Measurements from ENCODE around the gene CNTN4. TPM values are rescaled to one million over a fixed set of nuclear protein-coding genes. Genes with fewer than 3 reads are reported as not detected.

CNTN4 gene
- total and polyA plus RNA-seq, 10 donors = 0.20 to 4.3 (median 1.5) TPM

DNA sequence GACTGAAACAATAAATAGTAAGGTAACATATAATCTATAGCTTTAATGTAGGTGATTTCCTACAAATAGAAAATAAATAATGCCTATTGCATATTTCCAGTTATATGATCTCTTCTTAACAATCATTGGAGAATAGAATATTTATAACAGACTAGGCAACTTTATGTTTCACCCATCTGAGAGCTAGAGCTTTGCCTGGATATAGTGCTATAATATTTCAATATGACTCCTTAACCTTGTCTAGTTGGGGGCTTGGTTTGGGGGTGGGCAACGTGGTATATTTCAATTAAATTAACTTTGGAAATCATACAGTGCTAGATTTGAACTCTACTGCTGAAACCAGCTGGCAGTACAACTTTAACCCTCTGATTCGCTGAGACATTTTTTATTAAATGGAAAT, 265.2 kb downstream of the CNTN4 start:
- no peaks in the 10 kb centered on the region for H3K4me1 ChIP-seq
- no peak overlapping the region for H3K27ac ChIP-seq
- no peak for DNase-seq
- no peak for TF ChIP-seq POLR2AphosphoS5 (IDR thresholded peaks at IDR 0.05)
- TF ChIP-seq, protein P1, sequence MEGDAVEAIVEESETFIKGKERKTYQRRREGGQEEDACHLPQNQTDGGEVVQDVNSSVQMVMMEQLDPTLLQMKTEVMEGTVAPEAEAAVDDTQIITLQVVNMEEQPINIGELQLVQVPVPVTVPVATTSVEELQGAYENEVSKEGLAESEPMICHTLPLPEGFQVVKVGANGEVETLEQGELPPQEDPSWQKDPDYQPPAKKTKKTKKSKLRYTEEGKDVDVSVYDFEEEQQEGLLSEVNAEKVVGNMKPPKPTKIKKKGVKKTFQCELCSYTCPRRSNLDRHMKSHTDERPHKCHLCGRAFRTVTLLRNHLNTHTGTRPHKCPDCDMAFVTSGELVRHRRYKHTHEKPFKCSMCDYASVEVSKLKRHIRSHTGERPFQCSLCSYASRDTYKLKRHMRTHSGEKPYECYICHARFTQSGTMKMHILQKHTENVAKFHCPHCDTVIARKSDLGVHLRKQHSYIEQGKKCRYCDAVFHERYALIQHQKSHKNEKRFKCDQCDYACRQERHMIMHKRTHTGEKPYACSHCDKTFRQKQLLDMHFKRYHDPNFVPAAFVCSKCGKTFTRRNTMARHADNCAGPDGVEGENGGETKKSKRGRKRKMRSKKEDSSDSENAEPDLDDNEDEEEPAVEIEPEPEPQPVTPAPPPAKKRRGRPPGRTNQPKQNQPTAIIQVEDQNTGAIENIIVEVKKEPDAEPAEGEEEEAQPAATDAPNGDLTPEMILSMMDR (IDR thresholded peaks at IDR 0.05 in 8 of 11, conservative IDR thresholded peaks at IDR 0.05 in 3 of 11) = no peak
- no peak for TF ChIP-seq POLR2A (IDR thresholded peaks at IDR 0.05)
- no peaks in the 10 kb centered on the region for H3K27me3 ChIP-seq (replicated peaks in 1 of 7)
- H3K36me3 ChIP-seq = no peaks in the 10 kb centered on the region
- no peaks in the 10 kb centered on the region for H3K9me3 ChIP-seq
- 59 to 72% (median 65%) methylated on average over 2 of the region's 2 CpGs for WGBS, 5 donors
- intact Hi-C loops (cut with DNase I; ENCODE audit: low total_unique reads) = no loop called here
- no peak overlapping the region for H3K4me3 ChIP-seq

DNA sequence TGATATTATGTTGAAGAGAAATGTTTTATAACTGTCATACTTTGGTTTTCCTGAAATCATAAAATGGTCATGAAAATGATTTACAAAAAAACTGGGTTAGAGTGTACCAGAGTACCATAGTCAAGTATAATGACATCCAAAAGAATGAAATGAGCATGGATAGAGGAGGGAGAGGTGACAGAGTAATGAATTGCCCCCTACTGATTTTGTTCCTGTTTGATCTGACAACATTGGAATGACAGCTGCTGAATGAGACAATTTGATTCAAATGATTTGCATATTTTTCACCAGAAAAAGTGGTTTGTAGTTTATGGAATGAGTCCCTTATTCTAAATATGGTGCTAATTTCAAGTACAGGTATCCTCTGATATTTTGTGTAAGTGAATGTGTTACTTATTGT, 271.7 kb downstream of the CNTN4 start:
- Histone ChIP-seq H3K4me1 (no peaks in the 10 kb centered on the region), H3K4me3 (no peak overlapping the region), H3K9me3 (no peaks in the 10 kb centered on the region), H3K36me3 (no peaks in the 10 kb centered on the region), H3K27ac (no peak overlapping the region), H3K27me3 (replicated peaks in 1 of 7) (no peaks in the 10 kb centered on the region)
- intact Hi-C loops (cut with DNase I; ENCODE audit: low total_unique reads) = no loop called here
- no peak for TF ChIP-seq POLR2AphosphoS5 (IDR thresholded peaks at IDR 0.05)
- no peak for TF ChIP-seq POLR2A (IDR thresholded peaks at IDR 0.05)
- TF ChIP-seq, protein P1 (IDR thresholded peaks at IDR 0.05 in 8 of 11, conservative IDR thresholded peaks at IDR 0.05 in 3 of 11) = no peak
- DNase-seq = no peak

DNA sequence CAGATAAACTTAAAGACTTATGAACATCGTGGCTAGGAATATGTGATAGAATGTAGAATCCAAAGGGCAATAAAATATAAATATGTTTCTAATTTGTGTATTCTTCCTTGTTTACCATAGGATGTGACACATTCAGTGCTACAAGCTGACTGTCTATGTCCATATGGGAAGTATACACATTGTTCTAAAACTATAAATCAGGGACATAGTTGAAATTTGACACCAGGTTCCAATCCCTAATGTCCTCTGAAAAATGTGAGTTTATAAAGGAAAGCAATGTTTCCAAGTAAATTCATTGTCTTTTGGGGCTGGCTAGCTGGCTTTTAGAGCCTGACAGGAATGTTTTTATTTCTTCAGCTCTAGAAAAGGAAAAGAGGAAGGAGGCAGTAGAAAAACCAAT, 273.6 kb downstream of the CNTN4 start:
- no peak overlapping the region for H3K27ac ChIP-seq
- H3K9me3 ChIP-seq = no peaks in the 10 kb centered on the region
- no peak overlapping the region for H3K4me3 ChIP-seq
- no peaks in the 10 kb centered on the region for H3K36me3 ChIP-seq
- TF ChIP-seq, protein P1 (IDR thresholded peaks at IDR 0.05 in 8 of 11, conservative IDR thresholded peaks at IDR 0.05 in 3 of 11) = no peak
- no peak for TF ChIP-seq POLR2A (IDR thresholded peaks at IDR 0.05)
- no peak for TF ChIP-seq POLR2AphosphoS5 (IDR thresholded peaks at IDR 0.05)
- WGBS, 5 donors = 65 to 90% (median 79%) methylated on average over 1 of the region's 1 CpG
- DNase-seq = no peak
- intact Hi-C loops (cut with DNase I; ENCODE audit: low total_unique reads) = no loop called here
- no peaks in the 10 kb centered on the region for H3K27me3 ChIP-seq (replicated peaks in 1 of 7)
- H3K4me1 ChIP-seq = no peaks in the 10 kb centered on the region

DNA sequence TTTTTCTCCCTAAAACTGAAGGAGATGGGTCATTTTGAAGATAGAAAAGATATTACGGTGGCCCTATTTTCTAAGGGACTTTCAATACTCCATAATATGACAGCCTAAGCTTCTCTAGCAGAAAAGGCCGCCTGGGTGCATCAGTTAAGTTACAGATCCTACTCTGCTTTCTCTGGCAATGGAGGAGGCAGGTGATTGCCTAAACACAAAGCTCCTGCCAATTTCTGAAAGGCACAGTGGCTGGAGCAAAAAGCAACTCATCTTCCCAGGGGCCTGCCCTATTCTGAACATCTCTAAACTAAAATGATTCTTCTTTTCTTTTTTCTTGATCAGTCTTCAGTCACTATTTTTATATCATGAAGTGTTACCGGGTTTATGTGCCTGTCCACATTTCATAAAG, 276.7 kb downstream of the CNTN4 start:
- no peak for TF ChIP-seq POLR2A (IDR thresholded peaks at IDR 0.05)
- TF ChIP-seq POLR2AphosphoS5 (IDR thresholded peaks at IDR 0.05) = no peak
- TF ChIP-seq, protein P1 (IDR thresholded peaks at IDR 0.05 in 8 of 11, conservative IDR thresholded peaks at IDR 0.05 in 3 of 11) = no peak
- intact Hi-C loops (cut with DNase I; ENCODE audit: low total_unique reads) = no loop called here
- WGBS, 5 donors = 75 to 79% (median 78%) methylated on average over 3 of the region's 3 CpGs
- no peaks in the 10 kb centered on the region for H3K9me3 ChIP-seq
- no peaks in the 10 kb centered on the region for H3K4me1 ChIP-seq
- no peak overlapping the region for H3K4me3 ChIP-seq
- DNase-seq = no peak
- no peaks in the 10 kb centered on the region for H3K36me3 ChIP-seq
- no peak overlapping the region for H3K27ac ChIP-seq
- no peaks in the 10 kb centered on the region for H3K27me3 ChIP-seq (replicated peaks in 1 of 7)

All from spleen (tissue), 11 donors.